ENCODE results near the gene ASGR2. TPM values are rescaled to one million over a fixed set of nuclear protein-coding genes. Genes with fewer than 3 reads are reported as not detected.

The ASGR2 gene
- total and polyA plus RNA-seq, 2 of the 13 experiments (the other 11 are each of a cell fraction or from before 2014, with no cell fraction given): 320 to 754 TPM

- TF ChIP-seq, protein P1, sequence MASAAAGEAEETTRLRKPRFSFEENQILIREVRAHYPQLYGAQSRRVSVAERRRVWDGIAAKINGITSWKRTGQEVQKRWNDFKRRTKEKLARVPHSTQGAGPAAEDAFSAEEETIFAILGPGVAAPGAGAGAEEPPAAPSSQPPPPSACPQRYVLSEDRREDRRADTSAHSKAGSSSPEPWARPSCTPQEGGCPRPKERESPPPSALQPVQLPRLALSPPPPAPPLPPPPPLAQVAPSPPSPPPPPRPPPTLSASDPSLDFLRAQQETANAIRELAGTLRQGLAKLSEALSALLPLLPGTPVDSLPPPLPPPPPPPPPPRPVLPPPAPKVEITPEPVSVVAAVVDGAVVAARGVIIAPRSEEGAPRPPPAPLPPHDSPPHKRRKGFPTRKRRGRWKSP (CRISPR knock-in tag; IDR thresholded peaks at IDR 0.05): no peak
- TF ChIP-seq NFKB2 (CRISPR knock-in tag; IDR thresholded peaks at IDR 0.05; ENCODE audit: borderline replicate concordance) (peak; percentile 74; the same call in 1 of the 2 replicates), REPIN1 (CRISPR knock-in tag; IDR thresholded peaks at IDR 0.05; ENCODE audit: borderline replicate concordance, low read depth) (peak; percentile 9; the same call in 1 of the 2 replicates), ZNF431 (CRISPR knock-in tag; IDR thresholded peaks at IDR 0.05; ENCODE audit: borderline replicate concordance, low read depth) (no peak), USF2 (IDR thresholded peaks at IDR 0.05; ENCODE audit: low read depth, low read length) (no peak), USF2 (CRISPR knock-in tag; IDR thresholded peaks at IDR 0.05; ENCODE audit: borderline replicate concordance) (no peak), ZNF782 (CRISPR knock-in tag; IDR thresholded peaks at IDR 0.05; ENCODE audit: borderline replicate concordance) (no peak), TBL1XR1 (IDR thresholded peaks at IDR 0.05; ENCODE audit: borderline replicate concordance, low read length, partially characterized antibody) (no peak), ZNF614 (CRISPR knock-in tag; IDR thresholded peaks at IDR 0.05; ENCODE audit: borderline replicate concordance) (no peak; the same call in 1 of the 2 replicates), ZNF317 (CRISPR knock-in tag; IDR thresholded peaks at IDR 0.05) (peak; percentile 10; the same call in 1 of the 2 replicates), KLF11 (CRISPR knock-in tag; IDR thresholded peaks at IDR 0.05) (no peak; the same call in 1 of the 2 replicates), ZBTB8A (CRISPR knock-in tag; IDR thresholded peaks at IDR 0.05; ENCODE audit: borderline replicate concordance, low read depth) (no peak; the same call in 1 of the 2 replicates), ZBTB7A (CRISPR knock-in tag; IDR thresholded peaks at IDR 0.05) (no peak; the same call in 1 of the 2 replicates), GFI1 (CRISPR knock-in tag; IDR thresholded peaks at IDR 0.05; ENCODE audit: borderline replicate concordance) (0 out of 2 replicates have a peak, but pooled peaks have one; percentile 0), ZZZ3 (CRISPR knock-in tag; IDR thresholded peaks at IDR 0.05; ENCODE audit: borderline replicate concordance) (no peak)
- TF ChIP-seq, protein P2, sequence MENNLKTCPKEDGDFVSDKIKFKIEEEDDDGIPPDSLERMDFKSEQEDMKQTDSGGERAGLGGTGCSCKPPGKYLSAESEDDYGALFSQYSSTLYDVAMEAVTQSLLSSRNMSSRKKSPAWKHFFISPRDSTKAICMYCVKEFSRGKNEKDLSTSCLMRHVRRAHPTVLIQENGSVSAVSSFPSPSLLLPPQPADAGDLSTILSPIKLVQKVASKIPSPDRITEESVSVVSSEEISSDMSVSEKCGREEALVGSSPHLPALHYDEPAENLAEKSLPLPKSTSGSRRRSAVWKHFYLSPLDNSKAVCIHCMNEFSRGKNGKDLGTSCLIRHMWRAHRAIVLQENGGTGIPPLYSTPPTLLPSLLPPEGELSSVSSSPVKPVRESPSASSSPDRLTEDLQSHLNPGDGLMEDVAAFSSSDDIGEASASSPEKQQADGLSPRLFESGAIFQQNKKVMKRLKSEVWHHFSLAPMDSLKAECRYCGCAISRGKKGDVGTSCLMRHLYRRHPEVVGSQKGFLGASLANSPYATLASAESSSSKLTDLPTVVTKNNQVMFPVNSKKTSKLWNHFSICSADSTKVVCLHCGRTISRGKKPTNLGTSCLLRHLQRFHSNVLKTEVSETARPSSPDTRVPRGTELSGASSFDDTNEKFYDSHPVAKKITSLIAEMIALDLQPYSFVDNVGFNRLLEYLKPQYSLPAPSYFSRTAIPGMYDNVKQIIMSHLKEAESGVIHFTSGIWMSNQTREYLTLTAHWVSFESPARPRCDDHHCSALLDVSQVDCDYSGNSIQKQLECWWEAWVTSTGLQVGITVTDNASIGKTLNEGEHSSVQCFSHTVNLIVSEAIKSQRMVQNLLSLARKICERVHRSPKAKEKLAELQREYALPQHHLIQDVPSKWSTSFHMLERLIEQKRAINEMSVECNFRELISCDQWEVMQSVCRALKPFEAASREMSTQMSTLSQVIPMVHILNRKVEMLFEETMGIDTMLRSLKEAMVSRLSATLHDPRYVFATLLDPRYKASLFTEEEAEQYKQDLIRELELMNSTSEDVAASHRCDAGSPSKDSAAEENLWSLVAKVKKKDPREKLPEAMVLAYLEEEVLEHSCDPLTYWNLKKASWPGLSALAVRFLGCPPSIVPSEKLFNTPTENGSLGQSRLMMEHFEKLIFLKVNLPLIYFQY (CRISPR knock-in tag; IDR thresholded peaks at IDR 0.05; ENCODE audit: borderline replicate concordance): 0 out of 2 replicates have a peak, but pooled peaks have one; percentile 68
- TF ChIP-seq, protein P3, sequence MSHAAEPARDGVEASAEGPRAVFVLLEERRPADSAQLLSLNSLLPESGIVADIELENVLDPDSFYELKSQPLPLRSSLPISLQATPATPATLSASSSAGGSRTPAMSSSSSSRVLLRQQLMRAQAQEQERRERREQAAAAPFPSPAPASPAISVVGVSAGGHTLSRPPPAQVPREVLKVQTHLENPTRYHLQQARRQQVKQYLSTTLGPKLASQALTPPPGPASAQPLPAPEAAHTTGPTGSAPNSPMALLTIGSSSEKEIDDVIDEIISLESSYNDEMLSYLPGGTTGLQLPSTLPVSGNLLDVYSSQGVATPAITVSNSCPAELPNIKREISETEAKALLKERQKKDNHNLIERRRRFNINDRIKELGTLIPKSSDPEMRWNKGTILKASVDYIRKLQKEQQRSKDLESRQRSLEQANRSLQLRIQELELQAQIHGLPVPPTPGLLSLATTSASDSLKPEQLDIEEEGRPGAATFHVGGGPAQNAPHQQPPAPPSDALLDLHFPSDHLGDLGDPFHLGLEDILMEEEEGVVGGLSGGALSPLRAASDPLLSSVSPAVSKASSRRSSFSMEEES (CRISPR knock-in tag; IDR thresholded peaks at IDR 0.05): no peak; the same call in 1 of the 2 replicates
These were observed 423 bp upstream of the ASGR2 start (continued) for GRCh38 chr17:7114875-7115614.
